HEK293 (cell line): ENCODE data around the gene AMZ2.

ENCODE experiments used
- BCL11A ChIP-seq: fragments of 450-650 bp; formaldehyde crosslinking; IDR thresholded peaks from 2 replicates; pipeline ENCODE4 v1.5.1; 2016; ENCODE audit warnings: low read depth, missing biosample characterization, missing genetic modification characterization
- GLI4 ChIP-seq: fragments of 450-650 bp; formaldehyde crosslinking; IDR thresholded peaks from 2 replicates; pipeline ENCODE4 v1.5.1; 2016; ENCODE audit warnings: missing biosample characterization, missing genetic modification characterization
- INSM2 ChIP-seq: fragments of 450-650 bp; formaldehyde crosslinking; IDR thresholded peaks from 2 replicates; pipeline ENCODE4 v1.5.1; 2016; ENCODE audit warnings: missing biosample characterization, missing genetic modification characterization
- KLF16 ChIP-seq: fragments of 450-650 bp; formaldehyde crosslinking; IDR thresholded peaks from 2 replicates; pipeline ENCODE4 v1.5.1; 2017; ENCODE audit warnings: missing biosample characterization, missing genetic modification characterization
- KLF7 ChIP-seq: fragments of 450-650 bp; formaldehyde crosslinking; IDR thresholded peaks from 2 replicates; pipeline ENCODE4 v1.5.1; 2016; ENCODE audit warnings: missing biosample characterization, missing genetic modification characterization, borderline replicate concordance
- OVOL3 ChIP-seq: fragments of 450-650 bp; formaldehyde crosslinking; IDR thresholded peaks from 2 replicates; pipeline ENCODE4 v1.5.1; 2016; ENCODE audit warnings: missing biosample characterization, missing genetic modification characterization
- PRDM6 ChIP-seq: fragments of 450-650 bp; formaldehyde crosslinking; IDR thresholded peaks from 2 replicates; pipeline ENCODE4 v1.5.1; 2017; ENCODE audit warnings: missing biosample characterization, missing genetic modification characterization
- REPIN1 ChIP-seq: fragments of 450-650 bp; formaldehyde crosslinking; IDR thresholded peaks from 2 replicates; pipeline ENCODE4 v1.5.1; 2017; ENCODE audit warnings: missing biosample characterization, missing genetic modification characterization, low read depth
- SP3 ChIP-seq: fragments of 450-650 bp; formaldehyde crosslinking; IDR thresholded peaks from 2 replicates; pipeline ENCODE4 v1.5.1; 2016; ENCODE audit warnings: missing biosample characterization, missing genetic modification characterization
- TSHZ1 ChIP-seq: fragments of 450-650 bp; formaldehyde crosslinking; IDR thresholded peaks from 2 replicates; pipeline ENCODE4 v1.5.1; 2016; ENCODE audit warnings: missing biosample characterization, missing genetic modification characterization, borderline replicate concordance
- ZBTB1 ChIP-seq: fragments of 450-650 bp; formaldehyde crosslinking; IDR thresholded peaks from 2 replicates; pipeline ENCODE4 v1.5.1; 2016; ENCODE audit warnings: missing biosample characterization, missing genetic modification characterization
- ZBTB10 ChIP-seq: fragments of 450-650 bp; formaldehyde crosslinking; IDR thresholded peaks from 2 replicates; pipeline ENCODE4 v1.5.1; 2016; ENCODE audit warnings: missing biosample characterization, missing genetic modification characterization
- ZBTB17 ChIP-seq: fragments of 450-650 bp; formaldehyde crosslinking; IDR thresholded peaks from 2 replicates; pipeline ENCODE4 v1.5.1; 2016; ENCODE audit warnings: missing biosample characterization, missing genetic modification characterization
- ZBTB26 ChIP-seq: fragments of 450-650 bp; formaldehyde crosslinking; optimal IDR thresholded peaks from 2 replicates; pipeline ENCODE3; 2016; ENCODE audit warnings: missing biosample characterization, mild to moderate bottlenecking, missing genetic modification characterization
- ZFHX2 ChIP-seq: fragments of 450-650 bp; formaldehyde crosslinking; conservative IDR thresholded peaks from 2 replicates; pipeline ENCODE4 v1.5.1; 2016; ENCODE audit warnings: missing biosample characterization, missing genetic modification characterization
- ZNF138 ChIP-seq: fragments of 450-650 bp; formaldehyde crosslinking; IDR thresholded peaks from 2 replicates; pipeline ENCODE4 v1.5.1; 2016; ENCODE audit warnings: missing biosample characterization, missing genetic modification characterization, borderline replicate concordance
- ZNF169 ChIP-seq: fragments of 450-650 bp; formaldehyde crosslinking; IDR thresholded peaks from 2 replicates; pipeline ENCODE4 v1.5.1; 2016; ENCODE audit warnings: missing biosample characterization, missing genetic modification characterization
- ZNF19 ChIP-seq: fragments of 450-650 bp; formaldehyde crosslinking; IDR thresholded peaks from 2 replicates; pipeline ENCODE4; 2016; ENCODE audit warnings: missing biosample characterization, missing genetic modification characterization, low read depth
- ZNF223 ChIP-seq: fragments of 450-650 bp; formaldehyde crosslinking; IDR thresholded peaks from 2 replicates; pipeline ENCODE4 v1.5.1; 2016; ENCODE audit warnings: missing biosample characterization, missing genetic modification characterization
- ZNF324 ChIP-seq: fragments of 450-650 bp; formaldehyde crosslinking; IDR thresholded peaks from 2 replicates; pipeline ENCODE4 v1.5.1; 2016; ENCODE audit warnings: missing biosample characterization, missing genetic modification characterization
- ZNF354C ChIP-seq: fragments of 450-650 bp; formaldehyde crosslinking; IDR thresholded peaks from 2 replicates; pipeline ENCODE4 v1.5.1; 2016; ENCODE audit warnings: missing biosample characterization, missing genetic modification characterization, low read depth, borderline replicate concordance
- ZNF404 ChIP-seq: fragments of 450-650 bp; formaldehyde crosslinking; IDR thresholded peaks from 2 replicates; pipeline ENCODE4 v1.5.1; 2017; ENCODE audit warnings: missing biosample characterization, missing genetic modification characterization
- ZNF48 ChIP-seq: fragments of 450-650 bp; formaldehyde crosslinking; IDR thresholded peaks from 2 replicates; pipeline ENCODE4 v1.5.1; 2016; ENCODE audit warnings: missing biosample characterization, missing genetic modification characterization
- ZNF561 ChIP-seq: fragments of 450-650 bp; IDR thresholded peaks from 2 replicates; pipeline ENCODE4 v1.5.1; 2018; ENCODE audit warnings: missing biosample characterization, missing genetic modification characterization, borderline replicate concordance
- ZNF626 ChIP-seq: fragments of 450-650 bp; sonication (Bioruptor Pico); formaldehyde crosslinking; IDR thresholded peaks from 2 replicates; pipeline ENCODE4 v1.5.1; 2018; ENCODE audit warnings: missing biosample characterization, missing genetic modification characterization, inconsistent platforms
- ZNF654 ChIP-seq: fragments of 450-650 bp; formaldehyde crosslinking; IDR thresholded peaks from 2 replicates; pipeline ENCODE4 v1.5.1; 2016; ENCODE audit warnings: low read depth, missing biosample characterization, missing genetic modification characterization
- ZNF777 ChIP-seq: fragments of 450-650 bp; formaldehyde crosslinking; IDR thresholded peaks from 2 replicates; pipeline ENCODE4 v1.5.1; 2017; ENCODE audit warnings: missing biosample characterization, missing genetic modification characterization, borderline replicate concordance
- ZSCAN16 ChIP-seq: fragments of 450-650 bp; formaldehyde crosslinking; IDR thresholded peaks from 2 replicates; pipeline ENCODE4 v1.5.1; 2016; ENCODE audit warnings: missing biosample characterization, missing genetic modification characterization
- ZSCAN4 ChIP-seq: fragments of 450-650 bp; formaldehyde crosslinking; IDR thresholded peaks from 2 replicates; pipeline ENCODE4 v1.5.1; 2017; ENCODE audit warnings: missing biosample characterization, missing genetic modification characterization

The AMZ2 gene

GRCh38 chr17:68204736-68205135 is 43.1 kb upstream of the AMZ2 start (continued):
- TF ChIP-seq ZNF777 (tag by site-specific recombination) = no peak
- TF ChIP-seq ZFHX2 = no peak
- no peak for TF ChIP-seq KLF16 (tag by site-specific recombination)
- TF ChIP-seq ZBTB10 (tag by site-specific recombination) = peak; percentile 25; the same call in 1 of the 2 replicates
- no peak for TF ChIP-seq ZBTB1 (tag by site-specific recombination)
- peak; percentile 76; the same call in 1 of the 2 replicates for TF ChIP-seq KLF7 (tag by site-specific recombination)
- TF ChIP-seq OVOL3 (tag by site-specific recombination) = no peak
- TF ChIP-seq ZBTB26 (tag by site-specific recombination) = no peak
- TF ChIP-seq ZNF324 (tag by site-specific recombination) = no peak
- no peak for TF ChIP-seq REPIN1 (tag by site-specific recombination)
- TF ChIP-seq ZSCAN16 = no peak
- TF ChIP-seq ZNF404 (tag by site-specific recombination) = no peak
- no peak for TF ChIP-seq ZNF626 (tag by site-specific recombination)
- TF ChIP-seq ZNF19 (tag by site-specific recombination) = no peak
- TF ChIP-seq GLI4 = no peak
- TF ChIP-seq ZSCAN4 (tag by site-specific recombination) = no peak
- TF ChIP-seq INSM2 (tag by site-specific recombination) = no peak
- TF ChIP-seq BCL11A (tag by site-specific recombination) = no peak
- no peak for TF ChIP-seq PRDM6 (tag by site-specific recombination)
- TF ChIP-seq TSHZ1 (tag by site-specific recombination) = no peak
- TF ChIP-seq ZNF354C (tag by site-specific recombination) = no peak
- no peak; the same call in 1 of the 2 replicates for TF ChIP-seq ZBTB17 (tag by site-specific recombination)
- no peak for TF ChIP-seq ZNF561
- no peak for TF ChIP-seq ZNF169 (tag by site-specific recombination)
- TF ChIP-seq ZNF654 (tag by site-specific recombination) = no peak
- no peak for TF ChIP-seq ZNF48 (tag by site-specific recombination)
- TF ChIP-seq SP3 = peak; percentile 41; the same call in 1 of the 2 replicates
- no peak for TF ChIP-seq ZNF138 (tag by site-specific recombination)
- no peak for TF ChIP-seq ZNF223 (tag by site-specific recombination)
